Kidney epithelial cell (primary cell): ENCODE data around the gene EFCAB9. TPM values are rescaled to one million over a fixed set of nuclear protein-coding genes. Genes with fewer than 3 reads are reported as not detected.

Experiments used
- DNase-seq: peaks from one replicate; pipeline ENCODE4 v3.0.0-alpha.2; 2010; ENCODE audit warnings: low read depth
- H3K27me3 ChIP-seq: 2 replicates; pipeline ENCODE4 v1.6.0; 2011; ENCODE audit warnings: low read length; ENCODE audit not compliant: control insufficient read depth, insufficient read depth
- H3K36me3 ChIP-seq: 2 replicates; pipeline ENCODE4 v1.5.1; 2011; ENCODE audit warnings: low read length; ENCODE audit not compliant: control insufficient read depth, insufficient read depth
- H3K4me3 ChIP-seq: 2 replicates; pipeline ENCODE4 v1.5.1; 2011; ENCODE audit warnings: low read depth, mild to moderate bottlenecking, control low read depth, low read length
- CTCF ChIP-seq: IDR thresholded peaks from 2 replicates; pipeline ENCODE4 v1.5.1; 2011; ENCODE audit warnings: mild to moderate bottlenecking, moderate library complexity, low read length, control low read depth, inconsistent platforms; ENCODE audit not compliant: insufficient read depth, poor library complexity, severe bottlenecking
- total RNA-seq: library from RNA; depleted of rRNA; stranded (reverse); fragments of >200 nt; gene quantifications from 2 replicates; pipeline ENCODE4 v1.2.3, GENCODE V29; 2015

Gene EFCAB9
- total RNA-seq, 1 donor from 2014 or later: not detected

GRCh38 chr5:172162987-172163343 lies 31.0 kb upstream of the EFCAB9 start:
- no peak for DNase-seq
- Histone ChIP-seq H3K4me3 (no peak overlapping the region), H3K27me3 (no peaks in the 10 kb centered on the region), H3K36me3 (no peaks in the 10 kb centered on the region)
- no peak for TF ChIP-seq CTCF

- H3K4me3 ChIP-seq: no peak overlapping the region
- no peak for DNase-seq
- no peak for TF ChIP-seq CTCF
- no peaks in the 10 kb centered on the region for H3K36me3 ChIP-seq
- no peaks in the 10 kb centered on the region for H3K27me3 ChIP-seq
Measured at GRCh38 chr5:172163346-172163745, 30.6 kb upstream of the EFCAB9 start.

- no peak for TF ChIP-seq CTCF
- H3K27me3 ChIP-seq: no peaks in the 10 kb centered on the region
- no peak overlapping the region for H3K4me3 ChIP-seq
- H3K36me3 ChIP-seq: no peaks in the 10 kb centered on the region
- no peak for DNase-seq
Measured at GRCh38 chr5:172164769-172165212, 29.2 kb upstream of the EFCAB9 start.

- no peaks in the 10 kb centered on the region for H3K27me3 ChIP-seq
- H3K4me3 ChIP-seq: no peak overlapping the region
- no peak for TF ChIP-seq CTCF
- DNase-seq: no peak
- no peaks in the 10 kb centered on the region for H3K36me3 ChIP-seq
Measured at GRCh38 chr5:172165465-172165864, 28.5 kb upstream of the EFCAB9 start.

- DNase-seq: no peak
- H3K27me3 ChIP-seq: no peaks in the 10 kb centered on the region
Measured at GRCh38 chr5:172166030-172166826, 27.7 kb upstream of the EFCAB9 start.

More at GRCh38 chr5:172166030-172166826, 27.7 kb upstream of the EFCAB9 start:
- Histone ChIP-seq H3K36me3 (no peaks in the 10 kb centered on the region), H3K4me3 (no peak overlapping the region)
- no peak for TF ChIP-seq CTCF
